ENCODE results near the gene SS18L1. TPM values are rescaled to one million over a fixed set of nuclear protein-coding genes. Genes with fewer than 3 reads are reported as not detected.

Gene SS18L1
- total RNA-seq, 4 donors from 2014 or later = 14.7 to 23.2 (median 22.1) TPM

DNA sequence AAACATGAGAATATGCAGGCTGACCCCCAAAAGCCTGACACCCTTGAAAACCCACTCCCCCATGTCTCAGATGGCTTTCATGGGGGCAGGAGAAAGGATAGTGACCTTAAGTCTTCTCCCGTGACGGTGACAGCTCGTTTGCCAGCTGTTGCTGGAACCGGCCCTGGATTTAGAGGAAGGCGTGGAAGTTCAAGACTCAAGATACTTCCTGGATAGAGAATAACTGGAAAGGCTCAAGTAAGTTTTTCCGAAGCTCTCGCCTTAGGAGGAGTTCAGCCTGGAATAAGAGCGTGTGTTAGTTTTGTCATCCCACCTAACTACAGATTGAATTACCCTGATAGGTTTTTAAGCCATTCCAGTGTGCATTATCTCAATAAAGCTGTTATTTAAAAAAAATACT, 27.7 kb downstream of the SS18L1 start:
- no peak overlapping the region for H3K27ac ChIP-seq
- no peak for DNase-seq
- TF ChIP-seq EP300 (IDR thresholded peaks at IDR 0.05; ENCODE audit: low read depth) = no peak
- no peak for TF ChIP-seq POLR2A (IDR thresholded peaks at IDR 0.05)
- TF ChIP-seq POLR2AphosphoS5 (IDR thresholded peaks at IDR 0.05) = no peak
- TF ChIP-seq, protein P1, sequence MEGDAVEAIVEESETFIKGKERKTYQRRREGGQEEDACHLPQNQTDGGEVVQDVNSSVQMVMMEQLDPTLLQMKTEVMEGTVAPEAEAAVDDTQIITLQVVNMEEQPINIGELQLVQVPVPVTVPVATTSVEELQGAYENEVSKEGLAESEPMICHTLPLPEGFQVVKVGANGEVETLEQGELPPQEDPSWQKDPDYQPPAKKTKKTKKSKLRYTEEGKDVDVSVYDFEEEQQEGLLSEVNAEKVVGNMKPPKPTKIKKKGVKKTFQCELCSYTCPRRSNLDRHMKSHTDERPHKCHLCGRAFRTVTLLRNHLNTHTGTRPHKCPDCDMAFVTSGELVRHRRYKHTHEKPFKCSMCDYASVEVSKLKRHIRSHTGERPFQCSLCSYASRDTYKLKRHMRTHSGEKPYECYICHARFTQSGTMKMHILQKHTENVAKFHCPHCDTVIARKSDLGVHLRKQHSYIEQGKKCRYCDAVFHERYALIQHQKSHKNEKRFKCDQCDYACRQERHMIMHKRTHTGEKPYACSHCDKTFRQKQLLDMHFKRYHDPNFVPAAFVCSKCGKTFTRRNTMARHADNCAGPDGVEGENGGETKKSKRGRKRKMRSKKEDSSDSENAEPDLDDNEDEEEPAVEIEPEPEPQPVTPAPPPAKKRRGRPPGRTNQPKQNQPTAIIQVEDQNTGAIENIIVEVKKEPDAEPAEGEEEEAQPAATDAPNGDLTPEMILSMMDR (IDR thresholded peaks at IDR 0.05) = no peak
- intact Hi-C loops (cut with DNase I; ENCODE audit: low total_unique reads) (no loop called here), in situ Hi-C loops (cut with MboI; ENCODE audit: low pct_ligation_motif_present in 1 of 4, low pct_unique_long_range_greater_than_20kb in 1 of 4, low sequenced_read_pairs in 3 of 4) (no loop called here)
- no peaks in the 10 kb centered on the region for H3K4me1 ChIP-seq
- no peaks in the 10 kb centered on the region for H3K27me3 ChIP-seq
- no peak overlapping the region for H3K4me3 ChIP-seq
- 91 to 100% methylated on average over 2 to 8 of the region's 8 CpGs for WGBS, 2 donors (ENCODE audit: low coverage in 1 of 2)
- peaks cover 0 to 9% (median 0%) of the 10 kb centered on the region in 4 donors for H3K36me3 ChIP-seq
- no peaks in the 10 kb centered on the region for H3K9me3 ChIP-seq

DNA sequence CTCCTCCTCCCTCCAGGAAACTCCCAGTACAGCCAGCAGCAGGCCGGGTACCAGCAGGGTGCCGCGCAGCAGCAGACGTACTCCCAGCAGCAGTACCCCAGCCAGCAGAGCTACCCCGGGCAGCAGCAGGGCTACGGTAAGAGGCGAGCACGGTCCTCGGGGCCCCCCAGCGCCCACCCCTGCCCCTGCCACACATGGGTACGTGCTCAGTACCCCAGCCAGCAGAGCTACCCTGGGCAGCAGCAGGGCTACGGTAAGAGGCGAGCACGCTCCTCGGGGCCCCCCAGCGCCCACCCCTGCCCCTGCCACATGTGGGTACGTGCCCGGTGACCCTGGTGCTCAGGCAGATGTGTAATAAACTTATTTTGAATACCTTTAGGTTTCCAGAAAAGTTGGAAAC, 29.1 kb downstream of the SS18L1 start:
- TF ChIP-seq, protein P1 (IDR thresholded peaks at IDR 0.05) = no peak
- TF ChIP-seq POLR2AphosphoS5 (IDR thresholded peaks at IDR 0.05) (no peak), POLR2A (IDR thresholded peaks at IDR 0.05) (no peak), EP300 (IDR thresholded peaks at IDR 0.05; ENCODE audit: low read depth) (no peak)
- WGBS, 2 donors (ENCODE audit: low coverage in 1 of 2) = 97% methylated on average over 18 of the region's 18 CpGs; no CpG with 5 or more reads in 1 of the 2 donors
- Histone ChIP-seq H3K27ac (no peak overlapping the region), H3K27me3 (no peaks in the 10 kb centered on the region), H3K36me3 (peaks cover 0 to 7% (median 0%) of the 10 kb centered on the region in 4 donors), H3K4me3 (no peak overlapping the region), H3K9me3 (no peaks in the 10 kb centered on the region), H3K4me1 (no peaks in the 10 kb centered on the region)
- DNase-seq = no peak
- intact Hi-C loops (cut with DNase I; ENCODE audit: low total_unique reads) = no loop called here
- in situ Hi-C loops (cut with MboI; ENCODE audit: low pct_ligation_motif_present in 1 of 4, low pct_unique_long_range_greater_than_20kb in 1 of 4, low sequenced_read_pairs in 3 of 4) = no loop called here

DNA sequence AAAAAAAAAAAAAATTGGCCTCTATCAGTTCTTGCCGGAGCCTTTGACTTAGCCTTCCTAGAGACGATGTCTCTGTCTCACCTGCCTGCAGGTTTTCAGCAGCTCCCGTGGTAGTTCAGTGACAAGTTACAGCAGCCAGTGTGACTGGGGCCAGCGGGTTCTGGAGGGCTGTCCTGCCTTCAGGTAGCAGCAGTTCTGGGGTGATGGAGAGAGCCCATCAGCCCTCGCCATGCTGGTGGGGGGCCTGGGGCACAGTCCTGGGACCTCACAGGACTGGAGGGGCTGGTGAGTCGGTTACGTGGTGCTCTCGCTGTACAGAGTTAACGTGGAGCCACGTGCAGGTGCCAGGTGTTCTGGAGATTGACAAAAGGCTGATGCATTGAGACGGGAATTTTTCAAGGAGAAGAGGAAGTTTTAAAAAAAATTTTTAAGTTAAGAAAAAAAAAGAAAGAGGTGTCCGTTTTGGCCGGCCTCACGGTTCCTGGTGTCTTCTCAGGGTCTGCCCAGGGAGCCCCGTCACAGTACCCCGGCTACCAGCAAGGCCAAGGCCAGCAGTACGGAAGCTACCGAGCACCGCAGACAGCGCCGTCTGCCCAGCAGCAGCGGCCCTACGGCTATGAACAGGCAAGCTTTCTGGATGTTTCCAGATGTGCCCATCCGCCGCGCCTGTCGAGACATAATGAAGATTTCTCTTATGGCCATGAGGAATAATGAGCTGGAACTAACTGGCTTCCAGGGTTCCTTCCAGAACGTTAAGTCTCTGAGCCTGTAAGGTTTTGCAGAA, 30.6 kb downstream of the SS18L1 start:
- TF ChIP-seq POLR2A (IDR thresholded peaks at IDR 0.05) = no peak
- TF ChIP-seq, protein P1 (IDR thresholded peaks at IDR 0.05) = no peak
- TF ChIP-seq POLR2AphosphoS5 (IDR thresholded peaks at IDR 0.05) = no peak
- no peak for TF ChIP-seq EP300 (IDR thresholded peaks at IDR 0.05; ENCODE audit: low read depth)
- in situ Hi-C loops (cut with MboI; ENCODE audit: low pct_ligation_motif_present in 1 of 4, low pct_unique_long_range_greater_than_20kb in 1 of 4, low sequenced_read_pairs in 3 of 4) = no loop called here
- intact Hi-C loops (cut with DNase I; ENCODE audit: low total_unique reads) = no loop called here
- H3K9me3 ChIP-seq = no peaks in the 10 kb centered on the region
- no peaks in the 10 kb centered on the region for H3K27me3 ChIP-seq
- WGBS, 2 donors (ENCODE audit: low coverage in 1 of 2) = 94 to 100% methylated on average over 6 to 28 of the region's 28 CpGs
- no peak overlapping the region for H3K4me3 ChIP-seq
- no peaks in the 10 kb centered on the region for H3K4me1 ChIP-seq
- no peak for DNase-seq
- H3K36me3 ChIP-seq = peaks cover 0 to 4% (median 0%) of the 10 kb centered on the region in 4 donors
- H3K27ac ChIP-seq = no peak overlapping the region

DNA sequence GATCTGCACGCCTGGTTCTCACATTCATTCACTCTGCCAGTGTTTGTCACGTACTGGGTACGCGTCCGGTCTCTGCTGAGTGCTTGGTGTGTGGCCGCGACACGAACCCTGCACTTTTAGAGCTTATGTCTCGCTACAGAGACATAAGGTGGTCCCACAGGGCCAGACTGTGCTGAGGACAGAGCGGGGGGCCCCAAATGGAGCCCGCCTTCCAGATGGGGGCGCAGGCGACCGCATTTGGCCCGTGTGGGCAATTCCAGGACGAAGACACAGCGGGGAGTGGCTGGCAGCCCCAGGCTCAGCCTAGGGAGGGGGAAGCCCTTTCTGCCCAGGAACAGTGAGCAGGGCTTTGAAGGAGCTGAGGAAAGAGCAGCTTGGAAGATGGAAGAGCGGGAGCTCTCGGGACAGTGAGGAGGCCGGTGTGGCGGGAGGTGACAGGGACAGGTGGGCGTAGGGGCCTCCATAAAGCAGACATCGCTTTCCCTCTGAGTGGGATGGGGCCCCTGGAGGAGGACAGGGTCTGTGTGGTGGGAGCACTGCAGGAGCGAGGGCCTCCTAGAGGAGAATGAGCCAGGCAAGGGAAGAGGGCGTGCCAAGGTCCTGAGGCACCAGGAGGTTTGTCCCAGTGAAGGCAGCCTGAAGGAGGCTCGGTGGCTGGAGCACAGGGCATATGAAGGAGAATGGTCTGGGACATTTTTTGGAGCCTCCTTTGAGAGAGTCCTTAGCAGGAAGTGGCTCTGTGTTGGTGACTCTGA, 31.5 kb downstream of the SS18L1 start:
- in situ Hi-C loops (cut with MboI; ENCODE audit: low pct_ligation_motif_present in 1 of 4, low pct_unique_long_range_greater_than_20kb in 1 of 4, low sequenced_read_pairs in 3 of 4) (no loop called here), intact Hi-C loops (cut with DNase I; ENCODE audit: low total_unique reads) (no loop called here)
- TF ChIP-seq EP300 (IDR thresholded peaks at IDR 0.05; ENCODE audit: low read depth) (no peak), POLR2AphosphoS5 (IDR thresholded peaks at IDR 0.05) (no peak), POLR2A (IDR thresholded peaks at IDR 0.05) (no peak)
- TF ChIP-seq, protein P1 (IDR thresholded peaks at IDR 0.05) = no peak
- peaks cover 0 to 4% (median 0%) of the 10 kb centered on the region in 4 donors for H3K36me3 ChIP-seq
- no peaks in the 10 kb centered on the region for H3K9me3 ChIP-seq
- no peaks in the 10 kb centered on the region for H3K27me3 ChIP-seq
- 97 to 100% methylated on average over 1 to 26 of the region's 26 CpGs for WGBS, 2 donors (ENCODE audit: low coverage in 1 of 2)
- DNase-seq = no peak
- H3K4me1 ChIP-seq = no peaks in the 10 kb centered on the region
- no peak overlapping the region for H3K4me3 ChIP-seq
- H3K27ac ChIP-seq = no peak overlapping the region
